Mesothelial cell of epicardium (in vitro differentiated cells): Measurements from ENCODE around the gene OR51M1. TPM values are rescaled to one million over a fixed set of nuclear protein-coding genes. Genes with fewer than 3 reads are reported as not detected.
"Not testable (repeated sequence)": the region's sequence is repeated elsewhere in the genome, so short reads cannot be mapped to it uniquely, and the experiment has no call there.

Experiments used
- DNase-seq, 2 experiments: peaks; one replicate each; pipeline ENCODE4 v3.0.0; 2021; ENCODE audit warnings: low spot score in 2 of 2; ENCODE audit not compliant: unreplicated experiment in 2 of 2
- H3K27ac Mint-ChIP-seq: 2 replicates; pipeline ENCODE4 v1.8.0; 2021; ENCODE audit warnings: mixed read lengths
- H3K27me3 Mint-ChIP-seq: 2 replicates; pipeline ENCODE4 v1.8.0; 2021; ENCODE audit warnings: low read depth, mixed read lengths
- H3K36me3 Mint-ChIP-seq: 2 replicates; pipeline ENCODE4 v1.8.0; 2021; ENCODE audit warnings: mixed read lengths
- H3K4me1 Mint-ChIP-seq: 2 replicates; pipeline ENCODE4 v1.8.0; 2021; ENCODE audit warnings: mixed read lengths
- H3K4me3 Mint-ChIP-seq: 2 replicates; pipeline ENCODE4 v1.8.0; 2021; ENCODE audit warnings: mild to moderate bottlenecking, moderate library complexity, mixed read lengths
- H3K9me3 Mint-ChIP-seq: 2 replicates; pipeline ENCODE4 v1.8.0; 2021; ENCODE audit warnings: mixed read lengths
- total RNA-seq: library from RNA; stranded (reverse); gene quantifications from 3 replicates; pipeline ENCODE4 v1.2.1, GENCODE V29; 2021
- TF ChIP-seq, protein P1 (sequence below): fragments of 200-600 bp; sonication (generic); IDR thresholded peaks from one replicate; pipeline ENCODE4 v1.5.0; 2021; ENCODE audit warnings: antibody characterized with exemption; ENCODE audit not compliant: unreplicated experiment

Gene OR51M1
- total RNA-seq, 1 donor from 2014 or later = not detected

GRCh38 chr11:5362017-5362625 lies 21.5 kb upstream of the OR51M1 start:
- no peaks in the 10 kb centered on the region for H3K36me3 Mint-ChIP-seq
- TF ChIP-seq, protein P1, sequence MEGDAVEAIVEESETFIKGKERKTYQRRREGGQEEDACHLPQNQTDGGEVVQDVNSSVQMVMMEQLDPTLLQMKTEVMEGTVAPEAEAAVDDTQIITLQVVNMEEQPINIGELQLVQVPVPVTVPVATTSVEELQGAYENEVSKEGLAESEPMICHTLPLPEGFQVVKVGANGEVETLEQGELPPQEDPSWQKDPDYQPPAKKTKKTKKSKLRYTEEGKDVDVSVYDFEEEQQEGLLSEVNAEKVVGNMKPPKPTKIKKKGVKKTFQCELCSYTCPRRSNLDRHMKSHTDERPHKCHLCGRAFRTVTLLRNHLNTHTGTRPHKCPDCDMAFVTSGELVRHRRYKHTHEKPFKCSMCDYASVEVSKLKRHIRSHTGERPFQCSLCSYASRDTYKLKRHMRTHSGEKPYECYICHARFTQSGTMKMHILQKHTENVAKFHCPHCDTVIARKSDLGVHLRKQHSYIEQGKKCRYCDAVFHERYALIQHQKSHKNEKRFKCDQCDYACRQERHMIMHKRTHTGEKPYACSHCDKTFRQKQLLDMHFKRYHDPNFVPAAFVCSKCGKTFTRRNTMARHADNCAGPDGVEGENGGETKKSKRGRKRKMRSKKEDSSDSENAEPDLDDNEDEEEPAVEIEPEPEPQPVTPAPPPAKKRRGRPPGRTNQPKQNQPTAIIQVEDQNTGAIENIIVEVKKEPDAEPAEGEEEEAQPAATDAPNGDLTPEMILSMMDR = no peak
- H3K27me3 Mint-ChIP-seq = peaks cover 3% of the 10 kb centered on the region
- DNase-seq = no peak
- H3K9me3 Mint-ChIP-seq = no peaks in the 10 kb centered on the region
- no peak overlapping the region for H3K27ac Mint-ChIP-seq
- H3K4me3 Mint-ChIP-seq = no peak overlapping the region
- peaks cover 2% of the 10 kb centered on the region for H3K4me1 Mint-ChIP-seq

- Mint-ChIP-seq H3K27me3 (peaks cover 3% of the 10 kb centered on the region), H3K4me3 (no peak overlapping the region), H3K36me3 (no peaks in the 10 kb centered on the region), H3K4me1 (peaks cover 2% of the 10 kb centered on the region), H3K9me3 (no peaks in the 10 kb centered on the region), H3K27ac (no peak overlapping the region)
- TF ChIP-seq, protein P1 = no peak
- DNase-seq = no peak
These were observed 19.9 kb upstream of the OR51M1 start for GRCh38 chr11:5363679-5364078.

DNA sequence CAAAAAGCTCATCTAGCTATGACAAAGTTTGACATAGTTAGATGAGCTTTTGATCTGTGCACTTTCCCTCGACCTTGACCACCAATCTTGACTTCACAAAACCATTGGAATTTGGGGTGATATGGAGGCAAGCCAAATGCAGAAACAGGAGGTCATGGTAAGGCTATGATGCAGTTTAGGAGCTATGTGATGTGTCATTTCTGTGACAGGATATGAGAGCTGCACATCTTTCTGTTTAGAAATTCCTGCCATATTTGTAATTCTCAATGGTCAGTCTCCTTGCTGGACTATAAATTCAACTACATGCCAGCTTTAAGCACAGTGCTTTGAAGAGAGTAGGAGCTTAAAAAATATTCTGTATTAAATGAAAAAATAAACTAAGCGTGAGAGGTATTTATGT lies 19.4 kb upstream of the OR51M1 start:
- TF ChIP-seq, protein P1 = no peak
- peaks cover 2% of the 10 kb centered on the region for H3K4me1 Mint-ChIP-seq
- no peak overlapping the region for H3K4me3 Mint-ChIP-seq
- no peaks in the 10 kb centered on the region for H3K9me3 Mint-ChIP-seq
- no peak overlapping the region for H3K27ac Mint-ChIP-seq
- no peak for DNase-seq
- H3K36me3 Mint-ChIP-seq = no peaks in the 10 kb centered on the region
- peaks cover 3% of the 10 kb centered on the region for H3K27me3 Mint-ChIP-seq

DNA sequence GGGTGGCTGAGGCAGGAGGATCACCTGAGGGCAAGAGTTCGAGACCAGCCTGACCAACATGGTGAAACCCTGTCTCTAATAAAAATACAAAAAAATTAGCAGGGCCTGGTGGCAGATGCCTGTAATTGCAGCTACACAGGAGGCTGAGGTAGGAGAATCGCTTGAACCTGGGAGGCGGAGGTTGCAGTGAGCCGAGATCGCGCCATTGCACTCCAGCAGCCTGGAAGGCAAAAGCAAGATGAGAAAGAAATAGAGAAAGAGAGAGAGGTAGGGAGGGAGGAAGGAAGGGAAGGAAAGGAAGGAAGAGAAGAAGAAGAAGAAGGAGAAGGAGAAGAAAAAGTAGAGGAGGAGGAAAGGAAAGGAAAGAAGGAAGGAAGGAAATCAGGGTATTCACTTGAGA lies 17.2 kb upstream of the OR51M1 start:
- not testable (repeated sequence) for H3K4me1 Mint-ChIP-seq, H3K27ac Mint-ChIP-seq, H3K27me3 Mint-ChIP-seq, H3K4me3 Mint-ChIP-seq, DNase-seq, H3K9me3 Mint-ChIP-seq, H3K36me3 Mint-ChIP-seq
- TF ChIP-seq, protein P1 = peak; percentile 47

- TF ChIP-seq, protein P1 = no peak
- H3K27me3 Mint-ChIP-seq = peaks cover 3% of the 10 kb centered on the region
- H3K9me3 Mint-ChIP-seq = no peaks in the 10 kb centered on the region
- peaks cover 2% of the 10 kb centered on the region for H3K4me1 Mint-ChIP-seq
- DNase-seq = no peak
- no peak overlapping the region for H3K27ac Mint-ChIP-seq
- H3K4me3 Mint-ChIP-seq = no peak overlapping the region
- H3K36me3 Mint-ChIP-seq = no peaks in the 10 kb centered on the region
These were observed 16.8 kb upstream of the OR51M1 start for GRCh38 chr11:5366856-5367255.
